Heart left ventricle (tissue), 13 donors: ENCODE measurements around the gene FABP2.
"Not testable (repeated sequence)": the region's sequence is repeated elsewhere in the genome, so short reads cannot be mapped to it uniquely, and the experiment has no call there.

Source experiments
- POLR2A ChIP-seq, 2 donors: fragments of 450-650 bp; IDR thresholded peaks; one replicate each; pipeline ENCODE4 v1.6.1; 2017; ENCODE audit warnings: antibody characterized with exemption in 2 of 2, mild to moderate bottlenecking in 2 of 2, moderate library complexity in 2 of 2
- TF ChIP-seq, protein P1 (sequence below), 12 donors: fragments of 200-600 bp; sonication (generic) in 4 of 12; IDR thresholded peaks; one replicate each; pipeline versions ENCODE4 v1.5.0 to v1.8.0; 2018 to 2022; ENCODE audit warnings: antibody characterized with exemption in 12 of 12, mild to moderate bottlenecking in 5 of 12
- donor health status: ischemic (EF 13 %, LVEDD 7.1; RV severe dilation, severe dysfunction).
- donor health status: DM: no; HTN: yes; CAD: no.
- donor health status: DM: no; HTN: no; CAD: no.
- donor health status: ischemic (EF 25% LVEDD 6.9; RV normal size, moderate dysfunction).
- donor health status: ischemic (EF 25% LVEDD 5.7; RV mildly dilated, moderate dysfunction).
- donor health status: ischemic (EF 35%, LVEDD 5.7; RV mildly dilated, moderate dysfunction).
- donor health status: nonischemic (EF 11% LVEDD 7.7; RV severe dilation, severe dysfunction).
- donor health status: DM: yes; HTN: yes; CAD: no.
- donor health status: PGD.
- donor health status: ischemic (EF 29% LVEDD 5.4; RV normal size, mild dysfunction).
- donor health status: nonischemic (EF 23%, LVEDD 6.1; RV moderate dilation, normal function).

- not testable (repeated sequence) for TF ChIP-seq POLR2A (IDR thresholded peaks at IDR 0.05)
- TF ChIP-seq, protein P1, sequence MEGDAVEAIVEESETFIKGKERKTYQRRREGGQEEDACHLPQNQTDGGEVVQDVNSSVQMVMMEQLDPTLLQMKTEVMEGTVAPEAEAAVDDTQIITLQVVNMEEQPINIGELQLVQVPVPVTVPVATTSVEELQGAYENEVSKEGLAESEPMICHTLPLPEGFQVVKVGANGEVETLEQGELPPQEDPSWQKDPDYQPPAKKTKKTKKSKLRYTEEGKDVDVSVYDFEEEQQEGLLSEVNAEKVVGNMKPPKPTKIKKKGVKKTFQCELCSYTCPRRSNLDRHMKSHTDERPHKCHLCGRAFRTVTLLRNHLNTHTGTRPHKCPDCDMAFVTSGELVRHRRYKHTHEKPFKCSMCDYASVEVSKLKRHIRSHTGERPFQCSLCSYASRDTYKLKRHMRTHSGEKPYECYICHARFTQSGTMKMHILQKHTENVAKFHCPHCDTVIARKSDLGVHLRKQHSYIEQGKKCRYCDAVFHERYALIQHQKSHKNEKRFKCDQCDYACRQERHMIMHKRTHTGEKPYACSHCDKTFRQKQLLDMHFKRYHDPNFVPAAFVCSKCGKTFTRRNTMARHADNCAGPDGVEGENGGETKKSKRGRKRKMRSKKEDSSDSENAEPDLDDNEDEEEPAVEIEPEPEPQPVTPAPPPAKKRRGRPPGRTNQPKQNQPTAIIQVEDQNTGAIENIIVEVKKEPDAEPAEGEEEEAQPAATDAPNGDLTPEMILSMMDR (IDR thresholded peaks at IDR 0.05) = not testable (repeated sequence)
Measured at GRCh38 chr4:119336332-119336979, 14.5 kb upstream of the FABP2 start.
